ENCODE results near the gene LCN12. TPM values are rescaled to one million over a fixed set of nuclear protein-coding genes. Genes with fewer than 3 reads are reported as not detected.
A peak's percentile ranks its signal among the peaks of the same experiment; 100 is the strongest.

The LCN12 gene
- polyA plus RNA-seq, 1 donor (not counting 4 experiments of a cell fraction or from before 2014, with no cell fraction given): not detected

GRCh38 chr9:136974817-136975535, 22.9 kb downstream of the LCN12 start:
- Histone ChIP-seq H3K27ac (ENCODE audit: control insufficient read depth, insufficient read depth, low read length) (no peak overlapping the region), H3K9ac (ENCODE audit: control insufficient read depth, extremely low read depth, insufficient read depth, low read length) (no peak overlapping the region), H3K36me3 (ENCODE audit: control insufficient read depth in 2 of 2, extremely low read depth in 1 of 2, insufficient read depth in 2 of 2, low read length in 2 of 2) (no peaks in the 10 kb centered on the region), H3K4me1 (ENCODE audit: control insufficient read depth, extremely low read depth, insufficient read depth, low read length) (peaks cover 8% of the 10 kb centered on the region), H3K9me1 (ENCODE audit: control insufficient read depth, extremely low read depth, insufficient read depth, low read length) (no peaks in the 10 kb centered on the region), H3K79me2 (ENCODE audit: control insufficient read depth, insufficient read depth, low read length) (no peaks in the 10 kb centered on the region), H3K9me3 (ENCODE audit: control insufficient read depth, low read depth, low read length) (no peaks in the 10 kb centered on the region), H3K4me3 (ENCODE audit: control insufficient read depth in 2 of 3, extremely low read depth in 1 of 3, insufficient read depth in 2 of 3, low read depth in 1 of 3, low read length in 3 of 3) (no peak overlapping the region), H3K4me2 (ENCODE audit: control insufficient read depth, extremely low read depth, insufficient read depth, low read depth, low read length) (peak overlapping the region; percentile 56), H2AFZ (ENCODE audit: control insufficient read depth, low read length) (peak overlapping the region; percentile 40), H4K20me1 (ENCODE audit: control insufficient read depth, extremely low read depth, insufficient read depth, low read length) (no peaks in the 10 kb centered on the region), H3K27me3 (ENCODE audit: control insufficient read depth, extremely low read depth, insufficient read depth, low read length) (no peaks in the 10 kb centered on the region)
- TF ChIP-seq EZH2 (IDR thresholded peaks at IDR 0.05; ENCODE audit: low read length) (no peak), CTCF (optimal IDR thresholded peaks at IDR 0.05 in 1 of 3, IDR thresholded peaks at IDR 0.05 in 1 of 3, conservative IDR thresholded peaks at IDR 0.05 in 1 of 3; ENCODE audit: extremely low read depth in 1 of 3, insufficient read depth in 2 of 3, low read length in 3 of 3) (no peak)
- FAIRE-seq (no peak), DNase-seq (ENCODE audit: low read depth, low spot score) (no peak)
- dilution Hi-C loops (cut with MboI; ENCODE audit: extremely low pct_ligation_motif_present, low sequenced_read_pairs): no loop called here

GRCh38 chr9:136975644-136976043, 23.6 kb downstream of the LCN12 start:
- FAIRE-seq: no peak
- H3K4me2 ChIP-seq (ENCODE audit: control insufficient read depth, extremely low read depth, insufficient read depth, low read depth, low read length): no peak overlapping the region
- no peaks in the 10 kb centered on the region for H3K9me1 ChIP-seq (ENCODE audit: control insufficient read depth, extremely low read depth, insufficient read depth, low read length)

More at GRCh38 chr9:136975644-136976043, 23.6 kb downstream of the LCN12 start:
- Histone ChIP-seq H2AFZ (ENCODE audit: control insufficient read depth, low read length) (no peak overlapping the region), H3K9ac (ENCODE audit: control insufficient read depth, extremely low read depth, insufficient read depth, low read length) (no peak overlapping the region), H3K9me3 (ENCODE audit: control insufficient read depth, low read depth, low read length) (no peaks in the 10 kb centered on the region), H4K20me1 (ENCODE audit: control insufficient read depth, extremely low read depth, insufficient read depth, low read length) (no peaks in the 10 kb centered on the region), H3K27ac (ENCODE audit: control insufficient read depth, insufficient read depth, low read length) (no peak overlapping the region), H3K36me3 (ENCODE audit: control insufficient read depth in 2 of 2, extremely low read depth in 1 of 2, insufficient read depth in 2 of 2, low read length in 2 of 2) (no peaks in the 10 kb centered on the region), H3K79me2 (ENCODE audit: control insufficient read depth, insufficient read depth, low read length) (no peaks in the 10 kb centered on the region), H3K27me3 (ENCODE audit: control insufficient read depth, extremely low read depth, insufficient read depth, low read length) (no peaks in the 10 kb centered on the region), H3K4me1 (ENCODE audit: control insufficient read depth, extremely low read depth, insufficient read depth, low read length) (peaks cover 8% of the 10 kb centered on the region), H3K4me3 (ENCODE audit: control insufficient read depth in 2 of 3, extremely low read depth in 1 of 3, insufficient read depth in 2 of 3, low read depth in 1 of 3, low read length in 3 of 3) (no peak overlapping the region)
- DNase-seq (ENCODE audit: low read depth, low spot score): no peak
- dilution Hi-C loops (cut with MboI; ENCODE audit: extremely low pct_ligation_motif_present, low sequenced_read_pairs): no loop called here
- no peak for TF ChIP-seq EZH2 (IDR thresholded peaks at IDR 0.05; ENCODE audit: low read length)
- TF ChIP-seq CTCF (optimal IDR thresholded peaks at IDR 0.05 in 1 of 3, IDR thresholded peaks at IDR 0.05 in 1 of 3, conservative IDR thresholded peaks at IDR 0.05 in 1 of 3; ENCODE audit: extremely low read depth in 1 of 3, insufficient read depth in 2 of 3, low read length in 3 of 3): peak in 2 of 3 experiments; percentile 25
